GM23248 (cell line): ENCODE data around the gene LHX3. TPM values are rescaled to one million over a fixed set of nuclear protein-coding genes. Genes with fewer than 3 reads are reported as not detected.

Source experiments
- DNase-seq: peaks from one replicate; pipeline ENCODE4 v3.0.0-alpha.2; 2015
- H2AFZ ChIP-seq: fragments of 200-600 bp; sonication (generic); 2 replicates; pipeline ENCODE4 v1.6.1; 2016; ENCODE audit warnings: antibody characterized with exemption
- H3F3A ChIP-seq: fragments of 200-600 bp; sonication (generic); 2 replicates; pipeline ENCODE4 v1.6.1; 2016; ENCODE audit warnings: mild to moderate bottlenecking, antibody characterized with exemption, mixed run types; ENCODE audit not compliant: insufficient read depth
- H3K27ac ChIP-seq: fragments of 200-600 bp; sonication (generic); 2 replicates; pipeline ENCODE4 v1.5.1; 2016; ENCODE audit warnings: mild to moderate bottlenecking
- H3K27me3 ChIP-seq: fragments of 200-600 bp; sonication (generic); replicated peaks from 2 replicates; pipeline ENCODE4 v1.6.1; 2016; ENCODE audit warnings: mild to moderate bottlenecking; ENCODE audit not compliant: insufficient read depth
- H3K36me3 ChIP-seq: fragments of 200-600 bp; sonication (generic); 2 replicates; pipeline ENCODE4 v1.6.1; 2016; ENCODE audit warnings: low read depth, mild to moderate bottlenecking
- H3K4me1 ChIP-seq: fragments of 200-600 bp; sonication (generic); 2 replicates; pipeline ENCODE4 v1.6.1; 2016; ENCODE audit warnings: mild to moderate bottlenecking; ENCODE audit not compliant: insufficient read depth
- H3K4me2 ChIP-seq: fragments of 200-600 bp; sonication (generic); one replicate; pipeline ENCODE4 v1.6.1; 2016; ENCODE audit warnings: mild to moderate bottlenecking; ENCODE audit not compliant: unreplicated experiment
- H3K4me3 ChIP-seq: fragments of 200-600 bp; sonication (generic); 2 replicates; pipeline ENCODE4 v1.5.1; 2016; ENCODE audit warnings: mild to moderate bottlenecking
- H3K79me2 ChIP-seq: fragments of 200-600 bp; sonication (generic); 2 replicates; pipeline ENCODE4 v1.6.1; 2016; ENCODE audit warnings: mild to moderate bottlenecking; ENCODE audit not compliant: insufficient read depth
- H3K9ac ChIP-seq: fragments of 200-600 bp; sonication (generic); 2 replicates; pipeline ENCODE4 v1.6.1; 2016; ENCODE audit warnings: mild to moderate bottlenecking
- H3K9me2 ChIP-seq: fragments of 200-600 bp; sonication (generic); 2 replicates; pipeline ENCODE4 v1.6.1; 2016; ENCODE audit warnings: mixed run types, mild to moderate bottlenecking, moderate library complexity; ENCODE audit not compliant: insufficient read depth
- H3K9me3 ChIP-seq: fragments of 200-600 bp; sonication (generic); one replicate; pipeline ENCODE4 v1.6.1; 2017; ENCODE audit warnings: low read depth
- H4K20me1 ChIP-seq: fragments of 200-600 bp; sonication (generic); 2 replicates; pipeline ENCODE4 v1.6.0; 2016; ENCODE audit not compliant: insufficient read depth
- EZH2 ChIP-seq: fragments of 200-600 bp; sonication (generic); IDR thresholded peaks from 2 replicates; pipeline ENCODE4 v1.6.1; 2018; ENCODE audit warnings: antibody characterized with exemption, mild to moderate bottlenecking; ENCODE audit not compliant: insufficient read depth, poor library complexity, severe bottlenecking
- EZH2phosphoT487 ChIP-seq: fragments of 200-600 bp; sonication (generic); IDR thresholded peaks from 2 replicates; pipeline ENCODE4 v1.6.1; 2018; ENCODE audit warnings: antibody characterized with exemption, moderate library complexity, mild to moderate bottlenecking, low read depth; ENCODE audit not compliant: insufficient read depth
- WGBS, 2 experiments: methylation state at CpG; one replicate each; pipeline ENCODE4 v1.1.6; 2015 to 2017; ENCODE audit warnings: low lambda C conversion rate in 2 of 2, low coverage in 1 of 2; ENCODE audit errors: missing lambda C conversion rate in 2 of 2; 5-methylcytosine and 5-hydroxymethylcytosine counted together
- in situ Hi-C: fragments of 300-500 bp; cut with MboI; formaldehyde crosslinking; loops from 2 replicates; pipeline ENCODE4 v1.15.0; 2020
- polyA plus RNA-seq: library from polyadenylated mRNA; unstranded; fragments of >200 nt; fragmentation: Nextera tagmentation; extraction: Ambion mirVana; gene quantifications from 2 replicates; pipeline ENCODE4 v1.2.1, GENCODE V29; 2016
- total RNA-seq: library from RNA; depleted of rRNA; stranded (reverse); fragments of >200 nt; shearing (Covaris generic); gene quantifications from 2 replicates; pipeline ENCODE4 v1.2.3, GENCODE V29; 2014

The LHX3 gene
- total and polyA plus RNA-seq, 2 experiments from 2014 or later, result not detected

DNA sequence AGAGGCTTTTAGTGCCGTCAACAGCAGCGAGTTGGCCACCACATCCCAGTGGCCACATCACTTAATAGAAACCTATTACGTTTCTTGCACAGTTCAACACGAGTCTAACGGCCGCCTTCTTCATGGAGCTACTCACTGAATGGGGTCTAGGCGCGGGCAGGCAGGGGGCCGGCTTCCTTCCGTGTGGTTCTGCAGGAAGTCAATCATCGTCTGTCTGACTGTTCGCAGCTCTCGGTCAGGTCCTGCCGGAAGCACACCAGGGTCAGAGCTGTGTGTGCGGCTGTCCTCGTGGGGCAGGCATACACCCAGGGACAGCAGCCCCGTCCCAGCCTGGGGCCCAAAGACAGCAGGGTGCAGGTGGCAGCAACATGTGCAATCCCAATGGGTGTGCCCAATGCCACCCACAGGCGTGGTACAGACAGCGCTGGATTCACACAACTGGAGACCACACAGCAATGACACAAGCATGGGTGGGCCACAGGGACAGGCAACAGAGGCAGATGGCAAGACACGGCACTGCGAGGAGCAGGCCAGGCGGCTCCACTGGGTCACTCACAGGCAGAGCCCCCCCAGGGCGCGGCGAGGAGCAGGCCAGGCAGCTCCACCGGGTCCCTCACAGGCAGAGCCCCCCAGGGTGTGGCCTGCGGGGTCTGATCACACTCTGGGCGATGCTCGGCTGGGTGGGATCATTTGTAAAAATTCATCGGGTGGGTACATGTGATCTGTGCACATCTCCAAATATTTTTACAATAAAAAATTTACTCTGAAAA is 19.1 kb upstream of the LHX3 start:
- no peak overlapping the region for H3K27ac ChIP-seq
- H3K4me2 ChIP-seq, result no peak overlapping the region
- H3K4me1 ChIP-seq, result peaks cover 9% of the 10 kb centered on the region
- H4K20me1 ChIP-seq, result no peaks in the 10 kb centered on the region
- TF ChIP-seq EZH2phosphoT487, result no peak
- TF ChIP-seq EZH2, result no peak
- H2AFZ ChIP-seq, result no peak overlapping the region
- H3F3A ChIP-seq, result no peaks in the 10 kb centered on the region
- no peaks in the 10 kb centered on the region for H3K36me3 ChIP-seq
- no peaks in the 10 kb centered on the region for H3K9me3 ChIP-seq
- H3K4me3 ChIP-seq, result no peak overlapping the region
- WGBS, 2 experiments, result 93 to 94% methylated on average over 26 to 30 of the region's 30 CpGs
- no peak for DNase-seq
- H3K9me2 ChIP-seq, result no peaks in the 10 kb centered on the region
- H3K79me2 ChIP-seq, result no peaks in the 10 kb centered on the region
- H3K27me3 ChIP-seq, result no peaks in the 10 kb centered on the region
- in situ Hi-C loops, result no loop called here
- H3K9ac ChIP-seq, result no peak overlapping the region

DNA sequence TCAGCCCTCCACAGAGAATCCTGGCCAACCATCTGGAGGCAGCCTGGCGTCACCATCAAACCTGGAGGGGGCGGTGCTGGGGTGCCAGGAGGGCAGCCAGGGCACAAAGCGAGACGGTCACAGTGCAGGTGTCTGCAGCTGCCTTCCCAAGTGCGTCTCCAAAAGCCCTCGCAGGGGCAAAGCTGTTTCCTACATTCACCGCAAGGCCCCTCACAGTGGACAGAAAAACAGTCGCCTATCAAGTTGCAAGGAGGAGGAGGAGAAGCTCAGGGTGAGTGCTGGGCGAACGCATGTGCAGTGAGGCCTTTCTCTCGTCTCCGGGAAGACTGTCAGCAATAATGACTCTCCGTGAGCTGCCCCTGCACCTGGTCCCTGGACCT is 18.0 kb upstream of the LHX3 start:
- 97% methylated on average over 12 to 13 of the region's 13 CpGs for WGBS, 2 experiments
- TF ChIP-seq EZH2phosphoT487, result no peak
- TF ChIP-seq EZH2, result no peak

DNA sequence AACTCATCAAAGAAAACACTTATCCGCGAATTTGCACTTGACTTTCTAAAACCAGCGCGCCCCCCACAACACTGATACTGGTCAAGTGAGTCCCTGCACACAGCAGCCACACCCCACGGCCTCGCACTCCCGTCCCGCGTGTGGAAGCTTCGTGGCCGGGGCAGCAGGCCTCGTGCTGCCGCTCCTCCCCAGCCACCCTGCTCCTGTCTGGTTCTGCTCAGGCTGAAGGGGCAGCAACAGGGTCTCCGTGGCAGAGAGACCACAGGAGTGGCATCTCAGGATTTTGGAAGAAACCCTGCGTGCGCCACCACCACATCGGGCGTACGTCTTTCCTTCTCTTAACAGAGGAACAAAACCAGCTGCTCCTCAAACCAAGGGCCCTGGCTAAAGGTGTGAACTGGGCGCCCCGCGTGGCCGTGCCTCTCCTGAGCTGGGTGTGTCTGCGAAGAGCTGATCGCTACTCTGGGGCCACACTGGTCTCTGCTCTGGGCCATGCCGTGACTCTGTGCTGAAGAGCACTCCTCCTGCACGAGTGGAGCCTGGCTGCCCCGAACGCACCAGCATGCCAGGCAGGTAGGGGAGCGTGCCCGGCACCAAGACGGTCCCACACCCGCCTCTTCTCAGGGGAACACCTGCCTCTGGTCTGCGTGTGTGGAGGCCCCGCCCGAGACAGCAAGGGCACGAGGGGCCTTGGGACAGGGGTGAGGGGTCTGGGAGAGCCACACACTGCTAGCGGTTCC is 17.4 kb upstream of the LHX3 start:
- H3K9me2 ChIP-seq, result no peaks in the 10 kb centered on the region
- H3K9me3 ChIP-seq, result no peaks in the 10 kb centered on the region
- no peak overlapping the region for H3K4me2 ChIP-seq
- no peaks in the 10 kb centered on the region for H3F3A ChIP-seq
- no peak overlapping the region for H2AFZ ChIP-seq
- no peak overlapping the region for H3K9ac ChIP-seq
- H3K27ac ChIP-seq, result no peak overlapping the region
- H4K20me1 ChIP-seq, result no peaks in the 10 kb centered on the region
- WGBS, 2 experiments, result 95 to 96% methylated on average over 35 to 38 of the region's 38 CpGs
- H3K36me3 ChIP-seq, result no peaks in the 10 kb centered on the region
- H3K79me2 ChIP-seq, result no peaks in the 10 kb centered on the region
- no peaks in the 10 kb centered on the region for H3K4me1 ChIP-seq
- no peak for TF ChIP-seq EZH2phosphoT487
- TF ChIP-seq EZH2, result no peak
- H3K27me3 ChIP-seq, result no peaks in the 10 kb centered on the region
- in situ Hi-C loops, result no loop called here
- no peak for DNase-seq
- no peak overlapping the region for H3K4me3 ChIP-seq

More for the DNA sequence above, 18.0 kb upstream of the LHX3 start:
- no peaks in the 10 kb centered on the region for H4K20me1 ChIP-seq
- H3K27ac ChIP-seq, result no peak overlapping the region
- no peak overlapping the region for H2AFZ ChIP-seq
- in situ Hi-C loops, result no loop called here
- H3K79me2 ChIP-seq, result no peaks in the 10 kb centered on the region
- H3K4me1 ChIP-seq, result peaks cover 1% of the 10 kb centered on the region
- no peak overlapping the region for H3K4me2 ChIP-seq
- no peaks in the 10 kb centered on the region for H3K27me3 ChIP-seq
- DNase-seq, result no peak
- no peaks in the 10 kb centered on the region for H3F3A ChIP-seq
- H3K9me3 ChIP-seq, result no peaks in the 10 kb centered on the region
- no peaks in the 10 kb centered on the region for H3K9me2 ChIP-seq
- H3K4me3 ChIP-seq, result no peak overlapping the region
- no peaks in the 10 kb centered on the region for H3K36me3 ChIP-seq
- no peak overlapping the region for H3K9ac ChIP-seq

DNA sequence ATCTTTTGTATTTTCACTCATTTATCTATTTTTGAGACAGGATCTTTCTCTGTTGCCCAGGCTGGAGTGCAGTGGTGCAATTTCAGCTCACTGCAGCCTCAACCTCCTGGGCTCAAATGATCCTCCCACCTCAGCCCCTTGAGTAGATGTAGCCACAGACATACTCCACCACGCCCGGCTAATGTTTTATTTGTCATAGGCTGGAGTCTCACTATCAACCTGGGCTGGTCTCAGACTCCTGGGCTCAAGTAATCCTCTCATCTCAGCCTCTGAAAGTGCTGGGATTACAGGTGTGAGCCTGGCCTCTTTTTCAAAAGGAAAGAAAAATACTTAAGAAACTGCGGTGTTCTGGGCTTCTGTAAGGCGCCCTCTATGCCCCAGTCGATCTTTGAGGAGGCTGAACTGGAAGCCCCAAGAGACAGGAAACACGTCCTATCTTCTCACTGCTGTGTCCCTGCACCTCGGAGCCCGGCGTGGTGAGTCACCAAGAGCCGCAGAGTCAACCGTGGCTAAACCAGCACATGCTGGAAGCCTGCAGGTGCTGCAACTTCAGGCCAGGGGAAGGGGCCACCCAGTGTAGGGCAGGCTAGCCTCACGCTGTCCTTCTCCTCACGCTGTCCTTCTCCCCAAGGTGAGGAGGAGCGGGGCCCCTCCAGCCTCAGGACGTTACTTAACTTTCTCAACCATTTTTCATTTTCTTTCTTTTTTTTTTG is 15.2 kb upstream of the LHX3 start:
- in situ Hi-C loops, result no loop called here
- WGBS, 2 experiments, result 88 to 90% methylated on average over 15 of the region's 15 CpGs
- Histone ChIP-seq H2AFZ (no peak overlapping the region), H3K27me3 (no peaks in the 10 kb centered on the region), H3K79me2 (no peaks in the 10 kb centered on the region), H3K9ac (no peak overlapping the region), H3F3A (no peaks in the 10 kb centered on the region), H3K4me3 (no peak overlapping the region), H3K4me2 (no peak overlapping the region), H3K9me3 (no peaks in the 10 kb centered on the region), H3K9me2 (no peaks in the 10 kb centered on the region), H3K36me3 (no peaks in the 10 kb centered on the region), H3K4me1 (no peaks in the 10 kb centered on the region), H4K20me1 (no peaks in the 10 kb centered on the region), H3K27ac (no peak overlapping the region)
- TF ChIP-seq EZH2phosphoT487, result no peak
- no peak for TF ChIP-seq EZH2
- no peak for DNase-seq
